ENCODE measurements around the gene PROZ. TPM values are rescaled to one million over a fixed set of nuclear protein-coding genes. Genes with fewer than 3 reads are reported as not detected.

PROZ gene
- total RNA-seq, 2 experiments from 2014 or later: not detected

GRCh38 chr13:113192902-113193301 lies 34.5 kb downstream of the PROZ start:
- Histone ChIP-seq H3K4me1 (ENCODE audit: insufficient read depth, low read length) (no peaks in the 10 kb centered on the region), H3K27me3 (ENCODE audit: control insufficient read depth in 1 of 2, insufficient read depth in 2 of 2, low read length in 2 of 2) (no peaks in the 10 kb centered on the region), H3K9me3 (ENCODE audit: control insufficient read depth in 1 of 2, insufficient read depth in 1 of 2, low read length in 2 of 2) (no peaks in the 10 kb centered on the region), H3K27ac (ENCODE audit: low read depth in 1 of 2, low read length in 2 of 2) (no peak overlapping the region), H3K4me3 (ENCODE audit: low read length) (no peak overlapping the region), H3K36me3 (ENCODE audit: insufficient read depth, low read length) (peaks cover 86% of the 10 kb centered on the region)
- H3K4me3 Mint-ChIP-seq: no peak overlapping the region
- DNase-seq (no peak), ATAC-seq (ENCODE audit: poor library complexity) (no peak)
- intact Hi-C loops (cut with DNase I, micrococcal nuclease): no loop called here
- H3K27ac Mint-ChIP-seq: no peak overlapping the region
- H3K27me3 Mint-ChIP-seq: no peaks in the 10 kb centered on the region
- TF ChIP-seq CTCF (IDR thresholded peaks at IDR 0.05): no peak
- CTCF ChIA-PET: no interaction called here
- H3K9me3 Mint-ChIP-seq: no peaks in the 10 kb centered on the region
- peaks cover 94% of the 10 kb centered on the region for H3K36me3 Mint-ChIP-seq (ENCODE audit: low read depth)
- POLR2A ChIA-PET: no interaction called here
- H3K4me1 Mint-ChIP-seq (ENCODE audit: low read depth): peaks cover under 1% of the 10 kb centered on the region

GRCh38 chr13:113195360-113195759 lies 36.9 kb downstream of the PROZ start:
- no peaks in the 10 kb centered on the region for H3K4me1 ChIP-seq (ENCODE audit: insufficient read depth, low read length)
- Mint-ChIP-seq H3K4me1 (ENCODE audit: low read depth) (no peaks in the 10 kb centered on the region), H3K27me3 (no peaks in the 10 kb centered on the region), H3K4me3 (no peak overlapping the region), H3K27ac (no peak overlapping the region), H3K36me3 (ENCODE audit: low read depth) (peaks cover 94% of the 10 kb centered on the region), H3K9me3 (no peaks in the 10 kb centered on the region)
- TF ChIP-seq CTCF (IDR thresholded peaks at IDR 0.05): no peak
- no peak for DNase-seq
- no peaks in the 10 kb centered on the region for H3K27me3 ChIP-seq (ENCODE audit: control insufficient read depth in 1 of 2, insufficient read depth in 2 of 2, low read length in 2 of 2)
- H3K27ac ChIP-seq (ENCODE audit: low read depth in 1 of 2, low read length in 2 of 2): no peak overlapping the region
- intact Hi-C loops (cut with DNase I, micrococcal nuclease): no loop called here
- POLR2A ChIA-PET: interaction anchor here (0.8 kb wide), 1 partner anchor 13 kb away, joined by 3 read pairs; the partner anchor contains the start of gene PCID2
- no peak for ATAC-seq (ENCODE audit: poor library complexity)
- H3K9me3 ChIP-seq (ENCODE audit: control insufficient read depth in 1 of 2, insufficient read depth in 1 of 2, low read length in 2 of 2): no peaks in the 10 kb centered on the region
- CTCF ChIA-PET: no interaction called here
- H3K4me3 ChIP-seq (ENCODE audit: low read length): no peak overlapping the region
- peaks cover 88% of the 10 kb centered on the region for H3K36me3 ChIP-seq (ENCODE audit: insufficient read depth, low read length)

- no peak overlapping the region for H3K4me3 ChIP-seq (ENCODE audit: low read length)
- POLR2A ChIA-PET: interaction anchor here (1.2 kb wide), 1 partner anchor 12 kb away, joined by 4 read pairs; the partner anchor contains the start of gene CUL4A
- Mint-ChIP-seq H3K27ac (no peak overlapping the region), H3K4me3 (no peak overlapping the region), H3K36me3 (ENCODE audit: low read depth) (peaks cover 85% of the 10 kb centered on the region), H3K27me3 (no peaks in the 10 kb centered on the region), H3K4me1 (ENCODE audit: low read depth) (peaks cover 8% of the 10 kb centered on the region), H3K9me3 (no peaks in the 10 kb centered on the region)
- no peak for DNase-seq
- CTCF ChIA-PET: no interaction called here
- peaks cover 4% of the 10 kb centered on the region for H3K4me1 ChIP-seq (ENCODE audit: insufficient read depth, low read length)
- no peaks in the 10 kb centered on the region for H3K9me3 ChIP-seq (ENCODE audit: control insufficient read depth in 1 of 2, insufficient read depth in 1 of 2, low read length in 2 of 2)
- H3K27me3 ChIP-seq (ENCODE audit: control insufficient read depth in 1 of 2, insufficient read depth in 2 of 2, low read length in 2 of 2): no peaks in the 10 kb centered on the region
- no peak for ATAC-seq (ENCODE audit: poor library complexity)
- no peak overlapping the region for H3K27ac ChIP-seq (ENCODE audit: low read depth in 1 of 2, low read length in 2 of 2)
- intact Hi-C loops (cut with DNase I, micrococcal nuclease): no loop called here
- TF ChIP-seq CTCF (IDR thresholded peaks at IDR 0.05): no peak
- peaks cover 77% of the 10 kb centered on the region for H3K36me3 ChIP-seq (ENCODE audit: insufficient read depth, low read length)
Measured at GRCh38 chr13:113196970-113197737, 38.7 kb downstream of the PROZ start.
